Measurements from ENCODE around the gene GASK1B.

GASK1B gene

DNA sequence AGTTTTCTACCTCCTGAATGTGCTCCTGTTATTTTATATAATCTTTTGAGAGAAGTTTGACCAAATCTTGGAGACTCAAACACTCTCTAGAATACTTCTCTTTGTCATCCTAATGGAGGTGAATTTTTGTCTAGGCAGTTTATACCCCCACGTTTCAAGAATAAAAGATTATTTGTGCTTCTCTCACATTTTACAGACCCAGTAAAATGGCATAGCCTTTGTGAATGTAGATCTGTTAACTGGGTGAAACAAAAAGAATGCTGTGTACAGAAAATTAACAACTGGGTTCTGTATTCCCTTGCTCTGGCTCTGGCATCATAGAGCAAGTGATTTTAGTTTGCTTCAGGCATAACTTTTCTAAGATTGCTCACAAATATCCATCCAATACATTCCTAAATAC is 26.1 kb downstream of the GASK1B start:
- DNase-seq (ENCODE audit: low read depth in 2 of 2): no peak

DNA sequence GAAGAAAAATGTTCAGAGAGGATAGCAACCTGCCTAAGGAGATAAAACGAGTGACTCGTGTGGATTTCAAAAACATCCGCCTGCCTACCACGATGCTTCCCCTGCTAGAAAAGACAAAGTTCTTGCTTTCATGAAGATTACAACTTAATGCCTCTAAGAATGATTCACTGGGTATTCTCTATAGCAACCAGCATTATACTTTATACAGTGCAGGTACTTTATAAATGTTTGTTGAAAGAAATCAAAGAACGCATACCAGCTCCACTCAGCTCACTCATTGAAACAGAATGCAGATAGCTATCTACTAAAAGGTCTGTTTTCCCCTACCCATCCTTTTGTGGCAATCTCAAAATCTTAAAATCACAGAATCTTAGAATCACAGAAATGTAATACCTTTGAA is 33.7 kb downstream of the GASK1B start:
- DNase-seq (ENCODE audit: low read depth in 2 of 2): no peak

DNA sequence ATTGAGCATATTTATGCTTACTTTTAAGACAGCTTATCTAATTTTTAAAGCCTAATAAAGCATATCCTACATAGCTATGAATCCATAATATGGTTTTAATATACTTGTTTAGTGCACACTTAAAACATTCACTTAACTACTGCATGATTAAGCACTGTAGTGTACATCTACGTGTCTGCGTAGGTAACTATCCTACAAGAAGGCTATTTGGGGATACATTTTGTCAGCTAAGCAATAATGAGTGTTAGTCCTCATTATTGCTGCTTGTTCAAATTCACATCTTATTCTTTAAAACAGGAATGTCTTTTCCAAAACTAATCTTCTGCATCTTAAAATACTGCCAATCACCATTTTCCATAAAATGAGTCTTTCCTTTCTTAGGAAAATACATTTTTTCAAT is 38.6 kb downstream of the GASK1B start:
- no peak for DNase-seq (ENCODE audit: low read depth in 2 of 2)

DNA sequence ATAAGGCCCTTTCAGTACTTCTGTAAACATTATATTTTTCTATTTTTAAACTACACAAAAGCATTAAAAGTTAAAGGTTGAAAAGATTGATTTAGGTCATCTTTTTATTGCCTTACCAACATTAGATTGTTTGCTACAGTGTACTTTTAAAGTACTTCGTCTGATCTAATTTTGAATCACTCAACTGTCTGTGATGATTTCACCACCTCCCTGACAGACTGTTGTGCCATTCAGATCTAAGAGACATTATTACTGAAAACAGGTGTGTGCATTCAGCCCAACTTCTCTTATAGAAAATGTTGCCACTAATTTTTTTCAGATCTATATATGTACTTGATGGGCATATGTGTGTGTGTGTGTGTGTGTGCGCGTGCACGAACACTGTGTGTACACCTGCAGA is 39.3 kb downstream of the GASK1B start:
- DNase-seq (ENCODE audit: low read depth in 2 of 2): no peak

DNA sequence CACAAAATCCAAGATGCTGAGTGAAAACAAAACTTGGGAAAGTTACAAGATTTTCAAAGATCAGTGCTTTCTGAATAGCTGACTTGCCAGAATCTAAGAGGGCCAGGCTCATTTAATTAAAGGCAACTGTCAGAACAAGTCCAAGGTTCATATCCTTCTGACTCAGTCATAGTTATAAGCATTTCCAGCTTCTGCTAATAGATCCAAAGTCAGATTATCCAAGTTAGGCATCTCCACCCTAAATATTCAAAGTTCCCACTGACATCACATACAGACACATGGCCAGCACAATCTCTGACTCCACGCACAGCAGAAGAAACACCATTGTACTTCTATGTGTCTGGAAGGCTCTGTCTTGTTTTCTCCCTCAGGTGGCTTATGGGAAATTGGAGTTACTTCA is 41.8 kb downstream of the GASK1B start:
- DNase-seq (ENCODE audit: low read depth in 2 of 2): no peak

DNA sequence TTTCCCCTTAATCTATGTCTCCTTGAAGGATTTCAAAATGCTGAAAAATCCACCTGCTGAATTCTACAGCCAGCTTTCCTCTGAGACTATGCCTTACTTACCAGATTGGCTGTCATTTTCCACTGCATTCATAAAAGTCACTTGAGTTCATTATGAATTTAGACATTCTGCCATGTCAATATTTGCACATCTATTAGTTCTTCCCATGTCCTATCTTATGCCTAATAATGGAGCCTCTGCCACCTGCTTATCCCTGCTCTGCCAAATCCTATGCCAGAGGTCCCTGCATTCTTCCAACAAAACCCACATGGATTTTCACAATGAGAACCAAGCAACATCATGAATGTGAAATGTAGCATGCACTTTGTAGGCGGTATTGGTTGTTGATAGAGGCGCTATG is 42.6 kb downstream of the GASK1B start:
- no peak for DNase-seq (ENCODE audit: low read depth in 2 of 2)

DNA sequence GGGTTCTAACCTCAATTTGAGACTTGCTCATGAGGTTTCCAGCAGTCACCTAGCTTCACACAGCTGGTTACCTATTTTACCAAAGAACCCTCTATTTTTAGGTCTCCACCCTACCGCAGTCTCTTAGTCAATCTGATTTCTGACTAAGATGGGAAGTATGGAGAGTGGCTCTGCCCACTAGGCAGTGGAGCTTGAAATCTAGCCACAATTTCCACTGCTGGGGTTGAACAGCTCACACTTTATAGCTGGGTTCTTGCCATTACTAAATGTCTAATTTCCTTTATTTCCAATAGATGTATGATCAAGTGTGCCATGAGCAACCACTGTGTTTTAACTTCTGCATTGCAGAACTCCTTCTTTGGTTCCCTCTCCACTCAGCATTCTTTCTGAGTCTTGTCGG is 43.1 kb downstream of the GASK1B start:
- no peak for DNase-seq (ENCODE audit: low read depth in 2 of 2)

DNA sequence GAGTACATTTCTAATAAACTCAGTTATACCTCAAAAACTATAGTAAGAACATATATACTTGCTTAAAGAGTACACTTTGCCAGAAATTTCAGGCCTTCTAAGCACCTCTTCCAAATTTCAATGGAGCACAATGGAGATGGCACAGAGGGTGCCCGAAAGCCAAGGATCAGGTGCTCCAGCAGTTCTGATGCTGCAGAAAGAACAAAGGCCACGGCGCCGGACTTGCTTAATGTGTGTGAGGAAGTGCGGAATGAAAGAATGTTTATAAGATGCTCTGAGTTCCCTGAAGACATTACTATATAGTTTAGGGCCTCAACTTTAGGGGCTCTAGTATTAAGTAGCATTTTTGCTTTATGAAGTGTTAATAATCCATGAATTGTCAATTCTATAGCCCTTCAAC is 44.3 kb downstream of the GASK1B start:
- DNase-seq (ENCODE audit: low read depth in 2 of 2): no peak

DNA sequence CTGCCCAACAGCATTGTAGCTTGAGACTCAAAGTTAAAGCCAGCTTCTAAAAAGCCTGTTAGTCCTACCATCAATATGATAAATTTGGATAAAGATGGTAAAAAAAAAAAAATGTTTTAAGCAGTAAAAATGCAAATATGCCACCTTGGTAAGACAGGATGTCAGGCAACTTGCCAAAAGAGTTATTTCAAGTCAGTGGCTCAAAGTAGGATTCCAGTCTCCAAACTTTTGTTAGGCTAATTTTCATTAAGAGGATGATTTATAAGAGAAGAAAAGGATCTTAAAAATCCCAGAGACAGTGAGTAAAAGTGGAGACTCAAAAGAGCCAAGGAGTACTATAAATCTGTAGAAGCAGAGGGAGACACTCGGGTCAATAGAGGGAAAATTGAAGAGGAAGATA is 47.5 kb downstream of the GASK1B start:
- no peak for DNase-seq (ENCODE audit: low read depth in 2 of 2)
